Glutamatergic neuron (in vitro differentiated cells): ENCODE measurements around the gene GFPT2. TPM values are rescaled to one million over a fixed set of nuclear protein-coding genes. Genes with fewer than 3 reads are reported as not detected.

Experiments used
- DNase-seq: peaks from one replicate; pipeline ENCODE4 v3.0.0; 2022
- H3K27ac Mint-ChIP-seq: one replicate; pipeline ENCODE4 v1.8.0; 2020; ENCODE audit warnings: mild to moderate bottlenecking, mixed read lengths, inconsistent platforms; ENCODE audit not compliant: unreplicated experiment
- H3K27me3 Mint-ChIP-seq: one replicate; pipeline ENCODE4 v1.8.0; 2020; ENCODE audit warnings: mild to moderate bottlenecking, moderate library complexity, mixed read lengths, inconsistent platforms; ENCODE audit not compliant: unreplicated experiment
- H3K36me3 Mint-ChIP-seq: one replicate; pipeline ENCODE4 v1.8.0; 2020; ENCODE audit warnings: mild to moderate bottlenecking, mixed read lengths, inconsistent platforms; ENCODE audit not compliant: unreplicated experiment
- H3K4me1 Mint-ChIP-seq: one replicate; pipeline ENCODE4 v1.8.0; 2020; ENCODE audit warnings: mild to moderate bottlenecking, low read depth, mixed read lengths, inconsistent platforms; ENCODE audit not compliant: unreplicated experiment
- H3K4me3 Mint-ChIP-seq: one replicate; pipeline ENCODE4 v1.8.0; 2020; ENCODE audit warnings: mild to moderate bottlenecking, mixed read lengths, inconsistent platforms; ENCODE audit not compliant: unreplicated experiment
- H3K9me3 Mint-ChIP-seq: one replicate; pipeline ENCODE4 v1.8.0; 2020; ENCODE audit warnings: mild to moderate bottlenecking, moderate library complexity, mixed read lengths, inconsistent platforms; ENCODE audit not compliant: unreplicated experiment
- total RNA-seq: library from RNA; stranded (reverse); fragmentation: NEBNext Ultra II Directional; extraction: Animal tissue kit (Norgen Biotek cat#: 25700); gene quantifications from one replicate; pipeline ENCODE4 v1.2.1, GENCODE V29; 2021; ENCODE audit not compliant: unreplicated experiment
- TF ChIP-seq, protein P1 (sequence below): fragments of 200-600 bp; sonication (generic); IDR thresholded peaks from one replicate; pipeline ENCODE4 v1.5.0; 2021; ENCODE audit not compliant: partially characterized antibody, unreplicated experiment

GFPT2 gene
- total RNA-seq, 1 donor from 2014 or later: 11.6 TPM

GRCh38 chr5:180373870-180374269 lies 20.7 kb upstream of the GFPT2 start:
- TF ChIP-seq, protein P1, sequence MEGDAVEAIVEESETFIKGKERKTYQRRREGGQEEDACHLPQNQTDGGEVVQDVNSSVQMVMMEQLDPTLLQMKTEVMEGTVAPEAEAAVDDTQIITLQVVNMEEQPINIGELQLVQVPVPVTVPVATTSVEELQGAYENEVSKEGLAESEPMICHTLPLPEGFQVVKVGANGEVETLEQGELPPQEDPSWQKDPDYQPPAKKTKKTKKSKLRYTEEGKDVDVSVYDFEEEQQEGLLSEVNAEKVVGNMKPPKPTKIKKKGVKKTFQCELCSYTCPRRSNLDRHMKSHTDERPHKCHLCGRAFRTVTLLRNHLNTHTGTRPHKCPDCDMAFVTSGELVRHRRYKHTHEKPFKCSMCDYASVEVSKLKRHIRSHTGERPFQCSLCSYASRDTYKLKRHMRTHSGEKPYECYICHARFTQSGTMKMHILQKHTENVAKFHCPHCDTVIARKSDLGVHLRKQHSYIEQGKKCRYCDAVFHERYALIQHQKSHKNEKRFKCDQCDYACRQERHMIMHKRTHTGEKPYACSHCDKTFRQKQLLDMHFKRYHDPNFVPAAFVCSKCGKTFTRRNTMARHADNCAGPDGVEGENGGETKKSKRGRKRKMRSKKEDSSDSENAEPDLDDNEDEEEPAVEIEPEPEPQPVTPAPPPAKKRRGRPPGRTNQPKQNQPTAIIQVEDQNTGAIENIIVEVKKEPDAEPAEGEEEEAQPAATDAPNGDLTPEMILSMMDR: no peak
- H3K27ac Mint-ChIP-seq: no peak overlapping the region
- peaks cover 1% of the 10 kb centered on the region for H3K9me3 Mint-ChIP-seq
- no peak overlapping the region for H3K4me3 Mint-ChIP-seq
- peaks cover 3% of the 10 kb centered on the region for H3K27me3 Mint-ChIP-seq
- H3K36me3 Mint-ChIP-seq: peaks cover 4% of the 10 kb centered on the region
- no peak for DNase-seq
- peaks cover 1% of the 10 kb centered on the region for H3K4me1 Mint-ChIP-seq

GRCh38 chr5:180373454-180373853 lies 20.3 kb upstream of the GFPT2 start:
- Mint-ChIP-seq H3K27me3 (peaks cover 3% of the 10 kb centered on the region), H3K4me1 (peaks cover 1% of the 10 kb centered on the region), H3K27ac (no peak overlapping the region), H3K4me3 (no peak overlapping the region), H3K9me3 (peaks cover 1% of the 10 kb centered on the region), H3K36me3 (peaks cover 4% of the 10 kb centered on the region)
- TF ChIP-seq, protein P1: no peak
- no peak for DNase-seq

- Mint-ChIP-seq H3K36me3 (peaks cover 4% of the 10 kb centered on the region), H3K9me3 (peaks cover 1% of the 10 kb centered on the region), H3K4me1 (peaks cover 1% of the 10 kb centered on the region), H3K27me3 (peaks cover 3% of the 10 kb centered on the region), H3K27ac (no peak overlapping the region), H3K4me3 (no peak overlapping the region)
- TF ChIP-seq, protein P1: no peak
- DNase-seq: no peak
Observed at GRCh38 chr5:180371949-180372348, 18.8 kb upstream of the GFPT2 start.

DNA sequence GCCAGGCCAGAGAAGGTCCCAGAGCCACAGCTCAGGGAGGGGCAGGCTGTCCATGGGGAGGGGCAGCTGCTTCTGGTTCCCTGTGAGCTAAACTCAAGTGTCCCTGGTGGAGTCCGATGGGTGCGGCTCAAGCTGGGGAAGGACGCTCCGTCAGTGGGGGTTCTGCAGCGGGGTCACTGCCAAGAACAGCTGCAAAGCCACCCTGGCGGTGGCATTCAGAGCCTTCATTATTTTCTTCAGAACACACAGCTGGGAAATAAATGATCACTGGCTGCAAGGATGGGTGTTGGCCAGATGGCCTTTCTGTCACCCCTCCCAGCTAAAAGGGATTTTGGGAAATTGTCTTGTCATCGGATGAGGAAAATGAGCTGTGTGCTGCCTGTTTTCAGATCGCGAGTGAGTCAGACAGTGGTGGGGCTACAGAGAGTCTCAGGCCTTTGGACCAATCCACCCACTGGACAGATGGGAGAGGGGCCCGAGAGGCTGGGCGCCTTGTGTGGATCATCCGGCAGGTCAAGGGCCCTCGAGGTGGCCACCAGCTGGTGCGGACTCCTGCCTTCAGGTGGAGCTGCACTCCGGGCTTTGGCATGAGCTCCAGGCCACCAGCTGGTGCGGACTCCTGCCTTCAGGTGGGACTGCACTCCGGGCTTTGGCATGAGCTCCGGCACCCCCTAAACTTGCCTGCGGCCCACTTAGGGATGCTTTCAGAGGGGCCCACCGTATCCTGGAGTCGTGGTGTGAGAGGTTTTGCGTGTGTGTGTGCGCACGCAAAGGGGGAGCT lies 17.9 kb upstream of the GFPT2 start:
- no peak overlapping the region for H3K4me3 Mint-ChIP-seq
- peaks cover 4% of the 10 kb centered on the region for H3K36me3 Mint-ChIP-seq
- DNase-seq: no peak

GRCh38 chr5:180367991-180368390 lies 14.9 kb upstream of the GFPT2 start:
- no peaks in the 10 kb centered on the region for H3K27me3 Mint-ChIP-seq
- no peak overlapping the region for H3K4me3 Mint-ChIP-seq
- TF ChIP-seq, protein P1: no peak
- DNase-seq: no peak
- H3K27ac Mint-ChIP-seq: no peak overlapping the region
- peaks cover 1% of the 10 kb centered on the region for H3K4me1 Mint-ChIP-seq
- H3K9me3 Mint-ChIP-seq: no peaks in the 10 kb centered on the region
- H3K36me3 Mint-ChIP-seq: no peaks in the 10 kb centered on the region

More for the DNA sequence above, 17.9 kb upstream of the GFPT2 start:
- Mint-ChIP-seq H3K27me3 (no peaks in the 10 kb centered on the region), H3K4me1 (peaks cover 1% of the 10 kb centered on the region), H3K27ac (peak overlapping the region; percentile 28), H3K9me3 (peaks cover 1% of the 10 kb centered on the region)
- TF ChIP-seq, protein P1: no peak
